SH-SY5Y (cell line): ENCODE data around the gene TMEM250.

Source experiments
- GATA2 ChIP-seq: IDR thresholded peaks from 2 replicates; pipeline ENCODE4 v1.6.1; 2011; ENCODE audit warnings: mild to moderate bottlenecking, low read depth, low read length
- GATA3 ChIP-seq: IDR thresholded peaks from 2 replicates; pipeline ENCODE4 v1.6.1; 2011; ENCODE audit warnings: low read depth, mild to moderate bottlenecking, low read length, moderate library complexity

- no peak for TF ChIP-seq GATA3
- no peak for TF ChIP-seq GATA2
Observed at GRCh38 chr9:136115206-136115605, 3.5 kb downstream of the TMEM250 start.
